ENCODE results near the gene F11R. TPM values are rescaled to one million over a fixed set of nuclear protein-coding genes. Genes with fewer than 3 reads are reported as not detected.

F11R gene
- polyA plus RNA-seq, 1 experiment, result 1.8 TPM

DNA sequence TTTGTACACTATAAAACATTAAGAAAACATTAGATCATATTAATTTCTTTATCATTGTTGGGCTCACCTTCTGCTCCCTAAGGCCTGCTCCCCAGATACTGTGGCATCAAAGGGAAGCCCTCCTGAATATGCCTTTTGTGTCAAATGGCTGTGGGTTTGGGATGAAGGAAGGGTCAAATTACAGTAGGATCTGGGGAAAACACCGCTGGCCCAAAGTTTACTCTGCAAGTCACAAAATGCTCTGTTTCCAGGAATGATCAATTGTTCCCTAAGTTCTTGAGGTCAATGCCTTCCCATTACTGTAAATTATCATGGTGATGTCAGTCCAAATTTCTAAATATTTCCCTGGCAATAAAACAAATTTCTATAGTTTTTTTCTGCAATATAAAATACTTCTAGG, 59.5 kb downstream of the F11R start:
- no peaks in the 10 kb centered on the region for H3K36me3 ChIP-seq (ENCODE audit: control insufficient read depth, insufficient read depth, low read length)
- no peak overlapping the region for H3K4me3 ChIP-seq (ENCODE audit: low read depth, low read length)
- DNase-seq (ENCODE audit: low read depth), result no peak
- ChIA-PET CTCF (interaction anchor here (1.6 kb wide), 1 partner anchor 10 kb away, joined by 5 read pairs; no protein-coding TSS in a partner anchor), POLR2A (no interaction called here)
- TF ChIP-seq, protein P1, sequence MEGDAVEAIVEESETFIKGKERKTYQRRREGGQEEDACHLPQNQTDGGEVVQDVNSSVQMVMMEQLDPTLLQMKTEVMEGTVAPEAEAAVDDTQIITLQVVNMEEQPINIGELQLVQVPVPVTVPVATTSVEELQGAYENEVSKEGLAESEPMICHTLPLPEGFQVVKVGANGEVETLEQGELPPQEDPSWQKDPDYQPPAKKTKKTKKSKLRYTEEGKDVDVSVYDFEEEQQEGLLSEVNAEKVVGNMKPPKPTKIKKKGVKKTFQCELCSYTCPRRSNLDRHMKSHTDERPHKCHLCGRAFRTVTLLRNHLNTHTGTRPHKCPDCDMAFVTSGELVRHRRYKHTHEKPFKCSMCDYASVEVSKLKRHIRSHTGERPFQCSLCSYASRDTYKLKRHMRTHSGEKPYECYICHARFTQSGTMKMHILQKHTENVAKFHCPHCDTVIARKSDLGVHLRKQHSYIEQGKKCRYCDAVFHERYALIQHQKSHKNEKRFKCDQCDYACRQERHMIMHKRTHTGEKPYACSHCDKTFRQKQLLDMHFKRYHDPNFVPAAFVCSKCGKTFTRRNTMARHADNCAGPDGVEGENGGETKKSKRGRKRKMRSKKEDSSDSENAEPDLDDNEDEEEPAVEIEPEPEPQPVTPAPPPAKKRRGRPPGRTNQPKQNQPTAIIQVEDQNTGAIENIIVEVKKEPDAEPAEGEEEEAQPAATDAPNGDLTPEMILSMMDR (IDR thresholded peaks at IDR 0.05; ENCODE audit: insufficient read depth, low read depth, low read length), result no peak
- no peaks in the 10 kb centered on the region for H3K27me3 ChIP-seq (ENCODE audit: control insufficient read depth, insufficient read depth, low read length)

DNA sequence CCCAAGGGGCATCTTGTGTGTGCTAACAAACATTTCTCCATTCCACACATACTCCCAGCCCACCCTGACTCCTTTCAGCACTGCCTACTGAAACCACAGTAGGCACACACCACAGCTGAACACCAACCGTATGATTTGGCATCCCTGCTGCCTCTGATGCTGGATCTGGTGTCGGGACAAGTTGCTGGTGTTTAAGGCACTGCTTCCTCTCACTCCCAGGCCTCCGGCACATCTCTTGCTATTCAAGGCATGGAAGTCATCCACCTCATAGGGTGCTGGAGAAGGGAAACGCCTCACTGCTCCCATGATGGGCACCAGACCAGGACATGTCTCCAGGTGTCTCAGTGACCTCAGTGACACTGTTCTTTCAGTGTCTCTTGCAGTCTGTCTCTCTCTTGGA, 64.0 kb downstream of the F11R start:
- H3K36me3 ChIP-seq (ENCODE audit: control insufficient read depth, insufficient read depth, low read length), result no peaks in the 10 kb centered on the region
- TF ChIP-seq, protein P1 (IDR thresholded peaks at IDR 0.05; ENCODE audit: insufficient read depth, low read depth, low read length), result no peak
- ChIA-PET CTCF (no interaction called here), POLR2A (no interaction called here)
- no peak for DNase-seq (ENCODE audit: low read depth)
- H3K27me3 ChIP-seq (ENCODE audit: control insufficient read depth, insufficient read depth, low read length), result no peaks in the 10 kb centered on the region
- H3K4me3 ChIP-seq (ENCODE audit: low read depth, low read length), result no peak overlapping the region

- H3K36me3 ChIP-seq (ENCODE audit: control insufficient read depth, insufficient read depth, low read length), result no peaks in the 10 kb centered on the region
- H3K27me3 ChIP-seq (ENCODE audit: control insufficient read depth, insufficient read depth, low read length), result no peaks in the 10 kb centered on the region
- H3K4me3 ChIP-seq (ENCODE audit: low read depth, low read length), result no peak within 1 kb of the TSS
- no peak for DNase-seq (ENCODE audit: low read depth)
- POLR2A ChIA-PET, result no interaction called here
- TF ChIP-seq, protein P1 (IDR thresholded peaks at IDR 0.05; ENCODE audit: insufficient read depth, low read depth, low read length), result peak; percentile 67
- CTCF ChIA-PET, result interaction anchor here (0.6 to 5.5 kb wide), 17 partner anchors 9 to 279 kb away, joined by 3 to 40 read pairs (median 3); no protein-coding TSS in a partner anchor
These were observed 66.5 kb downstream of the F11R start, which contains the start of gene ITLN2 for GRCh38 chr1:160954158-160955104. TSS of gene ITLN2 (minus strand) at chr1:160954809. CDS start at chr1:160954741, 68 bp downstream.

DNA sequence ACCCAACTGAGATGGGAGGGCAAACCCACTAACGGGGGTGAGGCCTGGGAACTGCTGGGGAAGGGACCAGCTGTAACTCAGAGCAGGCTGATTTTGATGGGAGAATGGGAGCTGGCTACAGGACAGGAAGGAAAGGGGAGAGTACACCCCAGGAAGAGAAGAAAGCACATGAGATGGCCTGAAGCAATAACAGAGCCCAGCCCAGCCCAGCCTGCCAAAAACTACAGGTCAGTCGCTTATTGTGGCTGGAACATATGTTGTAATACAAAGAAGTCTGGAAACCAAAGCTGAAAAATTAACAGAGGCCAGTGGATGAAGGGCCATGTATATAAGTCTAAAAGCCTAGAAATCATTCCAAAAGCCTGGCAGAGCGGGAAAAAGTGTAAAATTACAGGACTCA, 67.9 kb downstream of the F11R start:
- Histone ChIP-seq H3K4me3 (ENCODE audit: low read depth, low read length) (no peak overlapping the region), H3K36me3 (ENCODE audit: control insufficient read depth, insufficient read depth, low read length) (no peaks in the 10 kb centered on the region), H3K27me3 (ENCODE audit: control insufficient read depth, insufficient read depth, low read length) (no peaks in the 10 kb centered on the region)
- no peak for DNase-seq (ENCODE audit: low read depth)
- POLR2A ChIA-PET, result no interaction called here
- CTCF ChIA-PET, result interaction anchor here (1.2 to 5.5 kb wide), 8 partner anchors 12 to 278 kb away, joined by 3 to 40 read pairs (median 18); no protein-coding TSS in a partner anchor
- TF ChIP-seq, protein P1 (IDR thresholded peaks at IDR 0.05; ENCODE audit: insufficient read depth, low read depth, low read length), result no peak

GRCh38 chr1:160952129-160952510, 68.8 kb downstream of the F11R start:
- Histone ChIP-seq H3K4me3 (ENCODE audit: low read depth, low read length) (no peak overlapping the region), H3K36me3 (ENCODE audit: control insufficient read depth, insufficient read depth, low read length) (no peaks in the 10 kb centered on the region), H3K27me3 (ENCODE audit: control insufficient read depth, insufficient read depth, low read length) (no peaks in the 10 kb centered on the region)
- no peak for DNase-seq (ENCODE audit: low read depth)
- ChIA-PET CTCF (interaction anchor here (0.8 to 5.5 kb wide), 20 partner anchors 8 to 277 kb away, joined by 3 to 40 read pairs (median 6); partner anchors contain the start of gene F11R), POLR2A (no interaction called here)
- TF ChIP-seq, protein P1 (IDR thresholded peaks at IDR 0.05; ENCODE audit: insufficient read depth, low read depth, low read length), result no peak
